ENCODE measurements around the gene PDE4D. TPM values are rescaled to one million over a fixed set of nuclear protein-coding genes. Genes with fewer than 3 reads are reported as not detected.

PDE4D gene
- total RNA-seq, 2 experiments from 2014 or later, result 0.50 to 0.51 TPM

- Histone ChIP-seq H3K36me3 (ENCODE audit: insufficient read depth, low read length) (no peaks in the 10 kb centered on the region), H2AFZ (ENCODE audit: low read length) (peak overlapping the region; percentile 81), H3K9me2 (ENCODE audit: insufficient read depth, low read length) (no peaks in the 10 kb centered on the region), H3K27ac (ENCODE audit: low read depth, low read length, poor library complexity, severe bottlenecking) (no peak overlapping the region), H3K4me1 (ENCODE audit: insufficient read depth, low read length, poor library complexity, severe bottlenecking) (peaks cover 7% of the 10 kb centered on the region), H3K4me2 (ENCODE audit: low read length) (peak overlapping the region; percentile 40), H4K20me1 (ENCODE audit: insufficient read depth, low read length) (no peaks in the 10 kb centered on the region), H3K9me3 (ENCODE audit: low read length) (no peaks in the 10 kb centered on the region), H3K79me2 (ENCODE audit: insufficient read depth, low read depth, low read length) (no peaks in the 10 kb centered on the region), H3K4me3 (ENCODE audit: low read depth, low read length, poor library complexity, severe bottlenecking) (peak overlapping the region; percentile 22)
- no TSS peak for BruUV-seq (replicated peaks)
- no peak for TF ChIP-seq EZH2phosphoT487 (IDR thresholded peaks at IDR 0.05; ENCODE audit: borderline replicate concordance, low read depth, low read length)
- no peak for TF ChIP-seq CTCF (conservative IDR thresholded peaks at IDR 0.05; ENCODE audit: low read length)
- DNase-seq (ENCODE audit: low spot score), result peak; percentile 10
- POLR2A ChIA-PET, result interaction anchor here (0.8 to 1.4 kb wide), 2 partner anchors 114 to 157 kb away, joined by 3 read pairs; no protein-coding TSS in a partner anchor
- CTCF ChIA-PET (ENCODE audit: unreplicated experiment), result no interaction called here
- intact Hi-C loops (cut with micrococcal nuclease; ENCODE audit: unreplicated experiment), result loop anchor here (10.0 kb wide), 1 partner anchor 477 kb away; no protein-coding TSS in a partner anchor
Observed at GRCh38 chr5:59661954-59662615, 231.4 kb downstream of the PDE4D start.

- CTCF ChIA-PET (ENCODE audit: unreplicated experiment), result interaction anchor here (1.0 kb wide), 1 partner anchor 12 kb away, joined by 3 read pairs; no protein-coding TSS in a partner anchor
- no peaks in the 10 kb centered on the region for H3K79me2 ChIP-seq (ENCODE audit: insufficient read depth, low read depth, low read length)
- TF ChIP-seq EZH2phosphoT487 (IDR thresholded peaks at IDR 0.05; ENCODE audit: borderline replicate concordance, low read depth, low read length) (no peak), CTCF (conservative IDR thresholded peaks at IDR 0.05; ENCODE audit: low read length) (no peak)
- no peak overlapping the region for H3K4me3 ChIP-seq (ENCODE audit: low read depth, low read length, poor library complexity, severe bottlenecking)
- H3K36me3 ChIP-seq (ENCODE audit: insufficient read depth, low read length), result no peaks in the 10 kb centered on the region
- POLR2A ChIA-PET, result interaction anchor here (0.6 to 1.7 kb wide), 6 partner anchors 9 to 282 kb away, joined by 3 to 4 read pairs (median 3); no protein-coding TSS in a partner anchor
- no peaks in the 10 kb centered on the region for H3K9me2 ChIP-seq (ENCODE audit: insufficient read depth, low read length)
- no peak overlapping the region for H3K27ac ChIP-seq (ENCODE audit: low read depth, low read length, poor library complexity, severe bottlenecking)
- no peaks in the 10 kb centered on the region for H3K9me3 ChIP-seq (ENCODE audit: low read length)
- DNase-seq (ENCODE audit: low spot score), result no peak
- H2AFZ ChIP-seq (ENCODE audit: low read length), result peak overlapping the region; percentile 81; the same call in 1 of the 2 replicates
- H4K20me1 ChIP-seq (ENCODE audit: insufficient read depth, low read length), result no peaks in the 10 kb centered on the region
- no peak overlapping the region for H3K4me2 ChIP-seq (ENCODE audit: low read length)
- no TSS peak for BruUV-seq (replicated peaks)
- intact Hi-C loops (cut with micrococcal nuclease; ENCODE audit: unreplicated experiment), result loop anchor here (10.0 kb wide), 1 partner anchor 477 kb away; no protein-coding TSS in a partner anchor
- peaks cover 7% of the 10 kb centered on the region for H3K4me1 ChIP-seq (ENCODE audit: insufficient read depth, low read length, poor library complexity, severe bottlenecking)
Observed at GRCh38 chr5:59661311-59661710, 232.2 kb downstream of the PDE4D start.

- Histone ChIP-seq H3K9me3 (ENCODE audit: low read length) (no peaks in the 10 kb centered on the region), H3K27ac (ENCODE audit: low read depth, low read length, poor library complexity, severe bottlenecking) (no peak overlapping the region), H3K4me2 (ENCODE audit: low read length) (no peak overlapping the region), H3K9me2 (ENCODE audit: insufficient read depth, low read length) (no peaks in the 10 kb centered on the region), H2AFZ (ENCODE audit: low read length) (peak overlapping the region; percentile 8; the same call in 1 of the 2 replicates), H4K20me1 (ENCODE audit: insufficient read depth, low read length) (no peaks in the 10 kb centered on the region), H3K4me1 (ENCODE audit: insufficient read depth, low read length, poor library complexity, severe bottlenecking) (peaks cover 7% of the 10 kb centered on the region), H3K36me3 (ENCODE audit: insufficient read depth, low read length) (no peaks in the 10 kb centered on the region), H3K79me2 (ENCODE audit: insufficient read depth, low read depth, low read length) (no peaks in the 10 kb centered on the region), H3K4me3 (ENCODE audit: low read depth, low read length, poor library complexity, severe bottlenecking) (no peak overlapping the region)
- TF ChIP-seq CTCF (conservative IDR thresholded peaks at IDR 0.05; ENCODE audit: low read length) (peak; percentile 73), EZH2phosphoT487 (IDR thresholded peaks at IDR 0.05; ENCODE audit: borderline replicate concordance, low read depth, low read length) (no peak)
- no TSS peak for BruUV-seq (replicated peaks)
- POLR2A ChIA-PET, result interaction anchor here (0.6 to 1.7 kb wide), 6 partner anchors 9 to 832 kb away, joined by 3 to 4 read pairs (median 3); no protein-coding TSS in a partner anchor
- CTCF ChIA-PET (ENCODE audit: unreplicated experiment), result interaction anchor here (1.0 kb wide), 1 partner anchor 13 kb away, joined by 3 read pairs; no protein-coding TSS in a partner anchor
- peak; percentile 33 for DNase-seq (ENCODE audit: low spot score)
- intact Hi-C loops (cut with micrococcal nuclease; ENCODE audit: unreplicated experiment), result loop anchor here (1.0 to 10.0 kb wide), 2 partner anchors 154 to 476 kb away; no protein-coding TSS in a partner anchor
Observed at GRCh38 chr5:59660737-59661136, 232.8 kb downstream of the PDE4D start.
